Panc1 (cell line): ENCODE measurements around the gene ANAPC15. TPM values are rescaled to one million over a fixed set of nuclear protein-coding genes. Genes with fewer than 3 reads are reported as not detected.
"Not testable (repeated sequence)": the region's sequence is repeated elsewhere in the genome, so short reads cannot be mapped to it uniquely, and the experiment has no call there.

Experiments
- ATAC-seq: fragments of 200-7000 bp; cut with Tn5 transposase; 2 replicates; pipeline ENCODE4 v1.9.1; 2020; ENCODE audit warnings: mild to moderate bottlenecking, moderate library complexity
- BruUV-seq: library from RNA; stranded (reverse); fragments of 400-500 nt; replicated peaks from 2 replicates; lab custom pipeline; 2021; lab: Mats Ljungman, UMichigan
- CTCF ChIA-PET: fragments of 300-600 bp; sonication (Branson Sonifier 250); formaldehyde crosslinking; loops from one replicate; lab custom pipeline; 2022; ENCODE audit warnings: antibody characterized with exemption; lab: Charles Lee
- POLR2A ChIA-PET: fragments of 300-600 bp; sonication (Branson Sonifier 250); formaldehyde crosslinking; loops from one replicate; lab custom pipeline; 2022; ENCODE audit warnings: antibody characterized with exemption; lab: Charles Lee
- DNase-seq: peaks from one replicate; pipeline ENCODE4 v3.0.0-alpha.2; 2010; ENCODE audit warnings: low read depth, low spot score
- H3K27ac ChIP-seq: 2 replicates; pipeline ENCODE4 v1.5.1; 2011; ENCODE audit warnings: mild to moderate bottlenecking, low read length, inconsistent platforms
- H3K27me3 ChIP-seq: fragments of 200-500 bp; sonication (Bioruptor generic); 2 replicates; pipeline ENCODE4 v1.6.0; 2014; ENCODE audit warnings: low read length, inconsistent platforms; ENCODE audit not compliant: control insufficient read depth, insufficient read depth
- H3K36me3 ChIP-seq: fragments of 200-500 bp; sonication (Bioruptor generic); 2 replicates; pipeline ENCODE4 v1.5.1; 2014; ENCODE audit warnings: inconsistent platforms, mild to moderate bottlenecking, low read length, moderate library complexity; ENCODE audit not compliant: control insufficient read depth, insufficient read depth
- H3K4me1 ChIP-seq: 2 replicates; pipeline ENCODE4 v1.5.1; 2011; ENCODE audit warnings: inconsistent platforms, mild to moderate bottlenecking, low read length, moderate library complexity; ENCODE audit not compliant: control insufficient read depth, insufficient read depth
- H3K4me3 ChIP-seq, 2 experiments: 2 replicates each; pipeline ENCODE4 v1.5.1; 2011 to 2012; ENCODE audit warnings: low read depth in 2 of 2, low read length in 2 of 2, mild to moderate bottlenecking in 2 of 2, inconsistent platforms in 1 of 2, moderate library complexity in 1 of 2
- H3K9me3 ChIP-seq: fragments of 200-500 bp; sonication (Bioruptor generic); 2 replicates; pipeline ENCODE4 v1.5.1; 2014; ENCODE audit warnings: low read depth, mild to moderate bottlenecking, inconsistent platforms, low read length, moderate library complexity; ENCODE audit not compliant: control insufficient read depth, insufficient read depth
- CTCF ChIP-seq: fragments of 450-650 bp; IDR thresholded peaks from 2 replicates; pipeline ENCODE4 v1.5.1; 2017; ENCODE audit warnings: mild to moderate bottlenecking
- POLR2AphosphoS5 ChIP-seq: IDR thresholded peaks from 2 replicates; pipeline ENCODE4 v1.6.1; 2012; ENCODE audit warnings: mild to moderate bottlenecking, low read depth, low read length, moderate library complexity
- in situ Hi-C: cut with HindIII; loops from 2 replicates; pipeline ENCODE4 v1.10.0; 2016; ENCODE audit warnings: low sequenced_read_pairs, low pct_unique_long_range_greater_than_20kb
- intact Hi-C: fragments of 100-400 bp; cut with micrococcal nuclease; formaldehyde crosslinking; loops from one replicate; pipeline ENCODE4 v1.10.0; 2022; ENCODE audit not compliant: unreplicated experiment
- total RNA-seq: library from RNA; stranded (reverse); gene quantifications from one replicate; pipeline ENCODE4 v1.2.1, GENCODE V29; 2021; ENCODE audit not compliant: unreplicated experiment

The ANAPC15 gene
- total RNA-seq, 1 experiment from 2014 or later, result 78.2 TPM

- Histone ChIP-seq H3K27me3 (peaks cover 4% of the 10 kb centered on the region; the same call in 1 of the 2 replicates), H3K9me3 (no peaks in the 10 kb centered on the region), H3K4me1 (no peaks in the 10 kb centered on the region), H3K4me3 (no peak overlapping the region), H3K36me3 (no peaks in the 10 kb centered on the region), H3K27ac (no peak overlapping the region)
- ATAC-seq (no peak), DNase-seq (no peak)
- in situ Hi-C loops, result no loop called here
- intact Hi-C loops, result no loop called here
- TF ChIP-seq POLR2AphosphoS5, result no peak
- ChIA-PET POLR2A (no interaction called here), CTCF (no interaction called here)
- no TSS peak for BruUV-seq
Observed at GRCh38 chr11:72146625-72147024, 34.1 kb upstream of the ANAPC15 start.

- Histone ChIP-seq H3K4me3 (no peak overlapping the region), H3K36me3 (no peaks in the 10 kb centered on the region), H3K4me1 (no peaks in the 10 kb centered on the region), H3K9me3 (no peaks in the 10 kb centered on the region), H3K27me3 (peaks cover 4% of the 10 kb centered on the region; the same call in 1 of the 2 replicates), H3K27ac (no peak overlapping the region)
- no peak for TF ChIP-seq CTCF
- in situ Hi-C loops, result no loop called here
- DNase-seq (no peak), ATAC-seq (no peak)
- CTCF ChIA-PET, result interaction anchor here (0.6 to 1.2 kb wide), 4 partner anchors 13 to 117 kb away, joined by 3 to 6 read pairs (median 5); no protein-coding TSS in a partner anchor
- intact Hi-C loops, result no loop called here
- POLR2A ChIA-PET, result no interaction called here
- no TSS peak for BruUV-seq
Observed at GRCh38 chr11:72144807-72145565, 32.5 kb upstream of the ANAPC15 start.

GRCh38 chr11:72142543-72142942, 30.0 kb upstream of the ANAPC15 start:
- H3K27ac ChIP-seq, in situ Hi-C loops, BruUV-seq, H3K36me3 ChIP-seq, H3K4me1 ChIP-seq, POLR2A ChIA-PET, DNase-seq, H3K27me3 ChIP-seq, CTCF ChIA-PET, H3K4me3 ChIP-seq, H3K9me3 ChIP-seq, intact Hi-C loops, ATAC-seq: not testable (repeated sequence)

GRCh38 chr11:72142086-72142485, 29.6 kb upstream of the ANAPC15 start:
- POLR2A ChIA-PET, DNase-seq, in situ Hi-C loops: not testable (repeated sequence)

More at GRCh38 chr11:72142086-72142485, 29.6 kb upstream of the ANAPC15 start:
- intact Hi-C loops, H3K36me3 ChIP-seq, H3K4me1 ChIP-seq, H3K27ac ChIP-seq, ATAC-seq, H3K4me3 ChIP-seq, CTCF ChIA-PET, H3K27me3 ChIP-seq, BruUV-seq, H3K9me3 ChIP-seq: not testable (repeated sequence)
